Activated CD4-positive, alpha-beta memory T cell treated with anti-CD3 and anti-CD28 coated beads, Interleukin-2, amount 10 ng/mL, durations not matched to agents 7 days and 5 days (primary cell): ENCODE data around the gene ACTL10. TPM values are rescaled to one million over a fixed set of nuclear protein-coding genes. Genes with fewer than 3 reads are reported as not detected.
A peak's percentile ranks its signal among the peaks of the same experiment; 100 is the strongest.

Source experiments
- CTCF ChIA-PET: fragments of 350-600 bp; sonication (Branson Sonifier 250); formaldehyde crosslinking; loops from one replicate; lab custom pipeline; 2021; ENCODE audit warnings: antibody characterized with exemption, inconsistent platforms; lab: Charles Lee
- POLR2A ChIA-PET: fragments of 350-600 bp; sonication (Branson Sonifier 250); formaldehyde crosslinking; loops from one replicate; lab custom pipeline; 2021; ENCODE audit warnings: antibody characterized with exemption; lab: Charles Lee
- DNase-seq: peaks from one replicate; pipeline ENCODE4 v3.0.0-alpha.2; 2020
- H3K27ac Mint-ChIP-seq: one replicate; pipeline ENCODE4 v1.8.0; 2021; ENCODE audit warnings: mild to moderate bottlenecking, mixed read lengths
- H3K27me3 Mint-ChIP-seq: one replicate; pipeline ENCODE4 v1.8.0; 2021; ENCODE audit warnings: mixed read lengths
- H3K36me3 Mint-ChIP-seq: one replicate; pipeline ENCODE4 v1.8.0; 2021; ENCODE audit warnings: low read depth, mixed read lengths
- H3K4me1 Mint-ChIP-seq: one replicate; pipeline ENCODE4 v1.8.0; 2021; ENCODE audit warnings: mixed read lengths
- H3K4me3 Mint-ChIP-seq: one replicate; pipeline ENCODE4 v1.8.0; 2021; ENCODE audit warnings: mild to moderate bottlenecking, mixed read lengths
- H3K9me3 Mint-ChIP-seq: one replicate; pipeline ENCODE4 v1.8.0; 2021; ENCODE audit warnings: mixed read lengths
- total RNA-seq, 2 experiments: library from RNA; stranded (reverse); gene quantifications; one replicate each; pipeline ENCODE4 v1.2.3, GENCODE V29; 2021

The ACTL10 gene
- total RNA-seq, 2 experiments from 2014 or later, result 3.7 to 4.5 TPM

DNA sequence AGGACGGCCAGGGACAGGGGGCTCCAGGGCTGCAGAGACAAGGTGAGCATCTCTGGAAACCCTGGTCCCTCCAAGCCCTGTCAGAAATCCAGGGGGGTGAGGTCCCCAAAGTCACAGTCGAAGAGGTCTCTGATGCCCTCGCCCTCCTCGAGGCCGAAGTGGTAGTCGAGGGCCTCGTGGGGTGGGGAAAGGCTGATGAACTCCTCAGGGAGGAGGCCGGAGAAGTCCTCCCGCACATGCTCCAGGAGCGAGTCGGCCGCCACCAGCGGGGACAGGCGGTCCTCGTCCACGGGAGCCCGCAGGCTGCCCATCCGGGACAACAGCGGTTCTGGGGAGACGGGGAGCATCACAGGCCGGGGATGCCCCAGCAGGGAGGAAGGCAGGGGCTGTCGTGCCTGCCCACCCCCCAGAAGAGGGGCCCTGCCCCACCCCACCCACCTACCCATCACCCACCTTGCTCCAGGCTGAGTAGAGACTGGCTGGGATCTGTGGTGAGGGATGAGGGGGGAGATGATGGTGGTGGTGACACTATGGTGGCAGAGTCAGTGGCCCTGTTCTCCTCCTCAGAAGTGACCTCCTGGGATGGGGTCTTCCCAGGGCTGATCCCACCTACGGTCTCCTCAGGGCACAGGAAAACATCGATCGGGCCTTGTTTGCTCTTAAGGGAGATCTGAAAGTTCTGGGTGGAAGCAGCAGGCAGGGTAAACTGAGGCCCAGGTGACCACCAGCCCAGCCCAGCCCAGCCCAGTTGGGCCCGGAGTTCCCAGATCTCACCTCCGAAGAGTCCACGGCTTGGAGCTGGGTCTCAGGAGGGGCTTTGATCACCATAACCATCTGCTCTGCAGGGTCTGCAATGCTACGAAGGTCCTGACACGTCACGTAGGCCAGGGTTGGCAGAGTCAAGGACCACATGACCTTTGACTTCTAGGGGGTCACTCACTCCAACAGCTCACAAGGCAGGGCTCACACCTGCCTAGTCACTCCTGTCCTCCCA lies 10.2 kb downstream of the ACTL10 start:
- H3K27me3 Mint-ChIP-seq, result no peaks in the 10 kb centered on the region
- ChIA-PET POLR2A (interaction anchor here (2.0 to 16.8 kb wide), 5 partner anchors 4 to 13 kb away, joined by 10 to 312 read pairs (median 58); partner anchors contain the start of genes ACTL10, C20orf144 and NECAB3), CTCF (interaction anchor here (5.2 kb wide), 1 partner anchor 8 kb away, joined by 63 read pairs; the partner anchor contains the start of gene ACTL10)
- no peaks in the 10 kb centered on the region for H3K9me3 Mint-ChIP-seq
- H3K4me3 Mint-ChIP-seq, result no peak overlapping the region
- H3K27ac Mint-ChIP-seq, result no peak overlapping the region
- peaks cover 54% of the 10 kb centered on the region for H3K36me3 Mint-ChIP-seq
- no peak for DNase-seq
- peaks cover 79% of the 10 kb centered on the region for H3K4me1 Mint-ChIP-seq

DNA sequence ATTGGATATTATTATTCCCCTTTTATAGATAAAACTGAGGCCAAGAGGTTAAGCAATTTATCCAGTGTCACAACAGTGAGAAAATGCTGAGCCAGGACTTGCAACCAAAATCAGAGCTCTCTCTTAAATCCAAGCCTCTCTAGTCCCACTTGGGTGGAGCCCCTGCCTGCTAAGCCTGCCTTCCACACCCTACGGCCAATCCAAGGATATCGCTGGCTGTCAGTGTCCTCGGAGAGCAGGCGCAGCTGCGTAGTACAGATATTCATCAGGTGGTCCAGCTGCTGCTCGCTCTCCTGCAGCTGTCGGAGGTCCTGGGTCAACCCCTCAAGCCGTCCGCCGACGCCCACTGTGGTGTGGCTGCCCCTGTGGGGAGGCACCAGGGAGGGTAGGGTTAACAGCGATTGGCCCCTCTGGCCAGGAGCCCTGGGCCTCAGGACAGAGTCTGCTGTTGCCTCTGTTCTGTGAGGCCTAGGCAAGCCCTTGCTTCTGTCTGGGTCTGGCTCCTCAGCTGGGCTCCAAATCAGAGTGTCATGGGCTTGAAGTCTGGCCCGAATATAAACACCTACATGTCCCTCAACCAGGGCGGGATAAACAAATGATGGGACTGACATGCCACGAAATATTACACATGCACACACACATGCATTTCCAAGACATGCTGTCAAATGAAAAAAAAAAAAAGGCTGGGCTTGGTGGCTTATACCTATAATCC lies 11.4 kb downstream of the ACTL10 start:
- Mint-ChIP-seq H3K27me3 (no peaks in the 10 kb centered on the region), H3K9me3 (no peaks in the 10 kb centered on the region), H3K27ac (peak overlapping the region; percentile 90), H3K4me1 (peaks cover 79% of the 10 kb centered on the region), H3K36me3 (peaks cover 59% of the 10 kb centered on the region), H3K4me3 (no peak overlapping the region)
- ChIA-PET POLR2A (interaction anchor here (5.1 to 9.3 kb wide), 2 partner anchors 10 to 11 kb away, joined by 58 to 312 read pairs; partner anchors contain the start of genes ACTL10, C20orf144 and NECAB3), CTCF (interaction anchor here (1.1 to 5.2 kb wide), 2 partner anchors 9 to 13 kb away, joined by 4 to 63 read pairs; partner anchors contain the start of gene ACTL10)
- DNase-seq, result no peak

DNA sequence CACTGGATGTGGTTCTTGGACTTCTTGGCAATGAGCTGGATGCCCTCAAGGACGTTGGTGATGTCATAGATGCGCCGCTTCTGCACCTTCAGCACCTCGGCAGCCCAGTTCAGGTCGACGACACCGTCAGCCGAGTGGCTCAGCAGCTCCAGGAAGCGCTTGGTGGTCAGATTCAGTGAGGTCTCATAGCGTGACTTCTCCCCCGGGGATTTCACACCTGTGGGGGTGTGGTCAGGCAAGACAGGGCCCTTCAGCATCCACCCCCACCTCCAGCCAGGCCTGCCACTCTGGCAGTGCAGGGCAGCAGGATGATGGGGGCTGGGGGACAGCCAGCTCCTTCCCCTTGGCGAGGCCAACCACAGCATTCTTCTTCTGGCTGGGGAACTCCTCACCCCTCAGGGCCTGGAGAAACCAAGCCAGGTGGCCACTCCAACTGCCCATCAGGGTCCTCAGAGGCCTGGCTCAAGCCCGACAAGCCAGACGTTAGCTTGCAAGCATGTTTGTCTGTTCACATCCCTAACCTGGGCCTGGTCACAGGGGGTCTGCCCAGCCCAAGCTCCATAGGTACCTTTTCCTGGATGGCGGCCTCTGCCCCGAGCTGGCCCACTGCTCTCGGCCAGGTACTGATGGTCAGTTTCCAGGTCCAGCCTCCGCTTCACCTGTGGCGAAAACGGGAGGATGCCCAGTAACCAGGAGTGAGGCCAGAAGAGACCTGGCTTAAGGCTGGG lies 13.2 kb downstream of the ACTL10 start:
- ChIA-PET CTCF (interaction anchor here (0.8 to 5.2 kb wide), 6 partner anchors 8 to 236 kb away, joined by 3 to 63 read pairs (median 4); partner anchors contain the start of genes ACTL10, SNTA1 and ZNF341), POLR2A (interaction anchor here (0.6 to 9.3 kb wide), 13 partner anchors 9 to 432 kb away, joined by 3 to 312 read pairs (median 5); partner anchors contain the start of genes ACTL10, C20orf144, CBFA2T2 and EIF2S2)
- Mint-ChIP-seq H3K27ac (peak overlapping the region; percentile 90), H3K36me3 (peaks cover 63% of the 10 kb centered on the region), H3K4me1 (peaks cover 81% of the 10 kb centered on the region), H3K9me3 (no peaks in the 10 kb centered on the region), H3K4me3 (no peak overlapping the region), H3K27me3 (no peaks in the 10 kb centered on the region)
- peak; percentile 78 for DNase-seq

DNA sequence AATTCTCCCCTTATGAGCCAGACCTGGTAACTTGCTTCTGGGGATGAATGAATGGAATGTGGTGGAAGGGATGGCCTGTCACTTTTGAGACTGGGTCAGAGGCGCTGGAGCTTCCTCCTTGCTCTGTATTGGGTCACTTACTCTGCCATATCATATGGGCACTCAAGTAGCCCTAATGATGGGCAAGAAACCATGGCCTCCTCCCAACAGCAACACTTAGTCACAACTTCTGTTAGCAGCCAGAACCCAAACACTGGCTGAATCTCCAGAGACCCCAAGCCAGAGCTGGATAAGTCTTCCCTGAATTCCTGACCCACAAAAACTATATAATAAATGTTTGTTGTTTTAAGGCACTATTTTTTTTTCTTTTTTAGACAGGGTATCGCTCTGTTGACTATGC lies 13.9 kb downstream of the ACTL10 start:
- no peak for DNase-seq
- Mint-ChIP-seq H3K27ac (peak overlapping the region; percentile 90), H3K4me1 (peaks cover 80% of the 10 kb centered on the region), H3K4me3 (no peak overlapping the region), H3K36me3 (peaks cover 65% of the 10 kb centered on the region), H3K27me3 (no peaks in the 10 kb centered on the region), H3K9me3 (no peaks in the 10 kb centered on the region)
- POLR2A ChIA-PET, result interaction anchor here (0.6 to 9.3 kb wide), 12 partner anchors 8 to 330 kb away, joined by 3 to 312 read pairs (median 8); partner anchors contain the start of genes ACTL10, C20orf144, CBFA2T2 and NECAB3
- CTCF ChIA-PET, result interaction anchor here (0.9 to 5.2 kb wide), 3 partner anchors 12 to 223 kb away, joined by 4 to 63 read pairs (median 7); partner anchors contain the start of genes ACTL10 and PXMP4

DNA sequence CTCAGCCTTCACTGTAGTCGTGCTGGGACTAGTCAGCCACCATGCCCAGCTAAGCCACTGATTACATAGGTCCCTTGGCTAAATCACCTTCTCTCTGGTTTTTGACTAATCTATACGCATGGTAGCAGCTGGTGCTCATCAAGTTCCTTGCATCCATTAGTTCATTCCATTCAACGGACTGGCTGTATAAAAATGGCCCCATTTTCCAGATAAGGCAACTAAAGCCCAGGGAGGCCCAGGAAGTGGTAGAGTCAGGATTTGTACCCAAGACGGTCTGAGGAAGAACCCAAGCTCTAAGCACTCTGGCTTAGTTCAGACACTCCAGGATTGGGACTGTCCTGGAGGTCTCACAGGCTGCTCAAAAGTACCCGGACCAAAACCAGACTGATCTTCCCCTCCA lies 14.5 kb downstream of the ACTL10 start:
- no peaks in the 10 kb centered on the region for H3K9me3 Mint-ChIP-seq
- peak overlapping the region; percentile 90 for H3K27ac Mint-ChIP-seq
- peaks cover 76% of the 10 kb centered on the region for H3K4me1 Mint-ChIP-seq
- POLR2A ChIA-PET, result interaction anchor here (0.7 to 9.3 kb wide), 10 partner anchors 8 to 312 kb away, joined by 3 to 312 read pairs (median 8); partner anchors contain the start of genes ACTL10, C20orf144, CBFA2T2 and NECAB3
- H3K4me3 Mint-ChIP-seq, result peak overlapping the region; percentile 49
- CTCF ChIA-PET, result interaction anchor here (0.6 to 5.2 kb wide), 5 partner anchors 13 to 994 kb away, joined by 3 to 63 read pairs (median 4); partner anchors contain the start of genes ACTL10 and PXMP4
- no peaks in the 10 kb centered on the region for H3K27me3 Mint-ChIP-seq
- H3K36me3 Mint-ChIP-seq, result peaks cover 61% of the 10 kb centered on the region
- DNase-seq, result no peak

DNA sequence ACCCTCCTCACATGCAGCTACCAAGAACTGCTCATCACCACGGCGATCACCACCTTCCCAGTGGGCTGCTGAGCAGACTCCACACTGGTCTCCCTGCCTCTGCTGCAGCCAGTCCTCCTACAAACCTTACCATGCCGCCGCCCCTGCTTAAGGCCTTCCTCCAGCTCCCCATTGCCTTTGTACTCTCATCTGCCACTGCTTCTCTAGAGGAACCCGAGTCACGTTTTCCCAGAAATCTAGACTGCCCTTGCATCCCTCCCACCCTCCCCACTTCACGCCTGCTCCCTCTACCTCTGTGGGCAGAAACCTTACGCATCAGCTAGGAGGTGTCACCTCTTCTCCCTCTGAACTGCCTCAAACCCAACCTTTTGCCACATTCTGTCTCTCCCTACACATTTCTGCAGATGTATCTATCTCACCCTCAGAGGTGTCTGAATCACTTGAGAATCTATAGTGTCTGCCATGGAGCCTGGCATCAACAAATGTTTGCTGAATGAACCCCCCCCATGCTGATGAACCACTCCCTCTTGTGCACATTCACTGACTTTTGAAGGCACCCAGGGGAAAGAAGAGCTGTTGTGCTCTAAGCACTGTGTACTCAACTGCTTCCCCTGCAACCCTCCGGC lies 15.1 kb downstream of the ACTL10 start:
- H3K27me3 Mint-ChIP-seq, result no peaks in the 10 kb centered on the region
- ChIA-PET POLR2A (interaction anchor here (0.7 to 9.3 kb wide), 10 partner anchors 7 to 312 kb away, joined by 3 to 312 read pairs (median 8); partner anchors contain the start of genes ACTL10, C20orf144, CBFA2T2 and NECAB3), CTCF (interaction anchor here (0.6 to 5.2 kb wide), 5 partner anchors 13 to 993 kb away, joined by 3 to 63 read pairs (median 4); partner anchors contain the start of genes ACTL10 and PXMP4)
- H3K27ac Mint-ChIP-seq, result peak overlapping the region; percentile 90
- peak overlapping the region; percentile 49 for H3K4me3 Mint-ChIP-seq
- peaks cover 56% of the 10 kb centered on the region for H3K36me3 Mint-ChIP-seq
- DNase-seq, result peak; percentile 42
- no peaks in the 10 kb centered on the region for H3K9me3 Mint-ChIP-seq
- H3K4me1 Mint-ChIP-seq, result peaks cover 78% of the 10 kb centered on the region

DNA sequence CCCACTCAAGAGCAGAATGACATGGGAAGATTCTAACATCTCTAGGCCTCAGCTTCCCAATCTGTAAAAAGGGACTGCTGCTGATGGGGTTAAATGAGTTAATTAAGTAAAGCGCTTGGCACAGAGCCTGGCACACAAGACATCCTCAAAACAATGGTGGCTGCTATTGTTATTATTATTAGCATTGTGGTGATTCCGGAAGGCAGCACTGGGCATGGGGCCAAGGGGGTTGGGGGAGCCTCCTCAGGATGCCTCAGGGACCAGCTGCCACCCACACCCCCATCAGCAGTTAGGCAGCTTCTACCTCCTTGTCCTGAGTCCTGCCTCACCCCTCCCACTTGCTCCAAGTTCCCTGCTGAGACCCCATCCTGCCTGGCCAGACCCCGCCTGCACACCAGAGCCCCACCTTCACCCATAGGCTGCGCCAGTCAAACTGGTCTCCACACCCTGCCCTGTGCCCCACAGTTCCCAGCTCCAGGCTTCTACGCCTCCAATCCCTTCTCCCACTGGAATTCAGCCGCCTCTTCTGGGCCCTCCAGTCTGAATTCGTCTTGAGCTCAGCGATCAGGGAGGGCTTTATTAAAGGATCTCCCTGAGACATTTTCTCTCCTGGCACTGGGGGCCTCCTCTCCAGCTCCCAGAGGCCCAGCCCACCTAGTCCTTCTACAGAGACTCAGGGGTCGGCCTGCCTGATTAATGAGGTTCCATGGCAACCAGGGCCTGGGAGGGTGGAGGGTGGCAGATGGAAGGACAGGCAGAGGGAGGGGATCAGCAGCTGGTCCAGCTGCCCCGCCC lies 18.0 kb downstream of the ACTL10 start:
- peaks cover 84% of the 10 kb centered on the region for H3K4me1 Mint-ChIP-seq
- no peak for DNase-seq
- no peaks in the 10 kb centered on the region for H3K9me3 Mint-ChIP-seq
- H3K27me3 Mint-ChIP-seq, result no peaks in the 10 kb centered on the region
- H3K4me3 Mint-ChIP-seq, result peak overlapping the region; percentile 94
- CTCF ChIA-PET, result interaction anchor here (1.0 to 1.8 kb wide), 7 partner anchors 10 to 48 kb away, joined by 3 to 12 read pairs (median 4); partner anchors contain the start of genes ACTL10, NECAB3, PXMP4 and ZNF341
- POLR2A ChIA-PET, result interaction anchor here (0.8 to 9.3 kb wide), 10 partner anchors 16 to 428 kb away, joined by 3 to 312 read pairs (median 6); partner anchors contain the start of genes ACTL10, C20orf144, CBFA2T2 and CHMP4B
- peak overlapping the region; percentile 94 for H3K27ac Mint-ChIP-seq
- peaks cover 36% of the 10 kb centered on the region for H3K36me3 Mint-ChIP-seq

DNA sequence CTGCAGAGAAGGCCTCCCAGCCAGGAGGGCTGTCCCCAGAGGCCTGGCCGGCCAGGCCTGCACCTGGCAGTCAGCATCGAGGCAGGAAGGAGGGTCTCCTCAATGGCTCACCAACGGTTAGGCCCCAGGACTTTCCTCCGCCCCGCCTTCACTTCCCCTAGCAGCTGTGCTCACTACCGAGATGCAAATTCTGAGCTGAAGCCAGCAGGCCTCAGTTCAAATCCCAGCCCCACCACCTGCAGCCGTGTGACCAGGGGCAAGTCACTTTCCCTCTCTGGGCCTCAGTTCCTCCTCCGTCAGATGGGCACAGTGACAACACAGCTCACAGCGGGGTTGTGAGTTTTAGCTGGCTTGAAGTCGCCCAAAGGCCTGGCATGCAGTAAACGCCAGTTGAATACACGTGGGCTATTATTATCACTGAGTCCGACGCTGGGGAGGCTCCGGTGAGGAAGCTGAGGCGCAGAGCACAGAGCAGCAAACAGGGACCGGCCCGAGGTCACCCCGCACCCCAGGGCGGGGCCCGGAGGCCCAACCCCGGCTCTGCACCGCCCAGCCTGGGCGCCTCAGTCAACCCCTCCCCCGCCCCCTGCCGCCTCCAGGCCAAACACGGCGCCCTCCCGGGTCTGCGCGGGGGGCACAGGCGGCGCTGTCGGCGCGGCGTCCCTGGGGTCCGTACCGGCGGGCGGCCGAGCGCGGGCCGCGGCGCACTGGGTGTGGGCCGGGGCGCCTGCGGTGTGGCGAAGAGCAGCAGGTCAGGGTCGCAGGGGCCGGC lies 18.8 kb downstream of the ACTL10 start:
- DNase-seq, result peak; percentile 77
- Mint-ChIP-seq H3K27me3 (no peaks in the 10 kb centered on the region), H3K27ac (peak overlapping the region; percentile 94), H3K9me3 (no peaks in the 10 kb centered on the region), H3K4me1 (peaks cover 84% of the 10 kb centered on the region), H3K4me3 (peak overlapping the region; percentile 94), H3K36me3 (peaks cover 29% of the 10 kb centered on the region)
- ChIA-PET CTCF (interaction anchor here (1.0 to 1.8 kb wide), 7 partner anchors 11 to 47 kb away, joined by 3 to 12 read pairs (median 4); partner anchors contain the start of genes ACTL10, NECAB3, PXMP4 and ZNF341), POLR2A (interaction anchor here (0.8 to 9.3 kb wide), 10 partner anchors 17 to 427 kb away, joined by 3 to 312 read pairs (median 6); partner anchors contain the start of genes ACTL10, C20orf144, CBFA2T2 and CHMP4B)

DNA sequence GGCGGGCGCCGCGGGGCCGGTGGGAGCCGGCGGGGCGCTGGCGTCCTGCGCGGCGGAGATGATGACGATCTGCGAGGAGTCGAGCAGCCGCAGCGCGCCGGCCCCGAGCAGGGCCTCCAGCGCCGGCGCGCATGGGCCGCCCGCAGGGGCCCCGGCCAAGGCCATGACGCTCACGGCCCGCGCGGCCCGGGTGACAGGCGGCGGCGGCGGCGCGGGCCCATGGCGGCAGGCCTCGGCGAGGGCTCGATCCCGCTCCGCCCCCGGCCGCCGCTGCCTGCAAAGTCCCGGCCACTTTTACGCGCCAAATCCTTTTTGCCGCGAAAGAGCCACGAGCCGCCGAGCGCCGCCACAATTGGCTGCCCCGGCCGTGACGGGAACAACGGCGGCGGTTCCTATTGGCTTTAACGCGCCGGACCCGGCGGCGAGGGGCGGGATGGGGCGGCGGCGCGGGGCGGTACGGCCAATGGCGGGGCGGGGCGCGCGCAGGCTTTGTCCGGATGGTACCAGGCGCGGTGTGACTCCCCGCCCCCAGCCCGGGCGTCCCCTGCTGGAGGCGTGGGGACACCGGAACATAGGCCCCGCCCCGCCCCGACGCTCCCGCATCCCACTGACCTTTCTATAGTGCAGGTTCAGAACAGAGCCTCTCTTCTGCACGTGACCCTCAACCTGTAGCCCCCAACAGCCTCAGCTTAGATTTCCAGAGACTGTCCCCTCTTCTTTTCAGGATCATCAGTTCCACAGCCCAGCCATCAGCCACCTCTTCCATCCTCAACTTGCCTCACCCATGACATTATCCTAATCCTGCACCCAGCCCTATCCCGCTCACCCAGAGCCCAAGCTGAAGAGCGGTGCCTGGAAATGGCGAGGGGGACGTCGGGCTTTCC lies 19.6 kb downstream of the ACTL10 start, which contains the start of gene E2F1:
TSS of gene E2F1 (minus strand) at position 286 of the 884 bp plus-strand sequence. CDS start at position 165, 121 bp downstream.
- Mint-ChIP-seq H3K9me3 (no peaks in the 10 kb centered on the region), H3K4me1 (peaks cover 81% of the 10 kb centered on the region), H3K27ac (peak within 1 kb of the TSS; percentile 94), H3K27me3 (no peaks in the 10 kb centered on the region), H3K4me3 (peak within 1 kb of the TSS; percentile 94), H3K36me3 (peaks cover 23% of the 10 kb centered on the region)
- DNase-seq, result peak; percentile 98
- POLR2A ChIA-PET, result interaction anchor here (1.0 to 9.3 kb wide), 14 partner anchors 7 to 426 kb away, joined by 3 to 312 read pairs (median 10); partner anchors contain the start of genes ACTL10, C20orf144, CBFA2T2 and CHMP4B
- CTCF ChIA-PET, result interaction anchor here (1.0 to 1.8 kb wide), 2 partner anchors 20 to 34 kb away, joined by 4 to 12 read pairs; partner anchors contain the start of genes ACTL10 and PXMP4
